ENCODE data around the gene DHX9. TPM values are rescaled to one million over a fixed set of nuclear protein-coding genes. Genes with fewer than 3 reads are reported as not detected.

DHX9 gene
- total RNA-seq, 1 experiment from 2014 or later, result 220 TPM

GRCh38 chr1:182877331-182877730, 38.2 kb downstream of the DHX9 start:
- Histone ChIP-seq H4K20me1 (ENCODE audit: insufficient read depth) (peaks cover 24% of the 10 kb centered on the region; the same call in 1 of the 2 replicates), H3K27ac (ENCODE audit: low read depth, low read length) (no peak overlapping the region), H3K9me3 (ENCODE audit: control insufficient read depth in 1 of 2, insufficient read depth in 1 of 2, low read depth in 1 of 2, low read length in 2 of 2) (no peaks in the 10 kb centered on the region), H2AFZ (ENCODE audit: low read depth, low read length, poor library complexity, severe bottlenecking) (no peak overlapping the region), H3K79me2 (ENCODE audit: insufficient read depth, low read length) (peaks cover 88% of the 10 kb centered on the region), H3K4me1 (ENCODE audit: control insufficient read depth in 1 of 2, insufficient read depth in 2 of 2, low read length in 2 of 2) (no peaks in the 10 kb centered on the region), H3K9me2 (ENCODE audit: insufficient read depth) (no peaks in the 10 kb centered on the region), H3K27me3 (ENCODE audit: insufficient read depth, low read length) (no peaks in the 10 kb centered on the region), H3K4me3 (replicated peaks in 1 of 2; ENCODE audit: low read depth in 1 of 2, low read length in 2 of 2) (no peak overlapping the region), H3K4me2 (ENCODE audit: low read length) (no peak overlapping the region), H3K9ac (ENCODE audit: low read length) (no peak overlapping the region), H3K36me3 (ENCODE audit: control insufficient read depth in 1 of 2, insufficient read depth in 2 of 2, low read length in 2 of 2) (peaks cover 94 to 99% of the 10 kb centered on the region in 2 experiments)
- BruUV-seq (replicated peaks), result no TSS peak
- no peak for ATAC-seq
- ChIA-PET CTCF (no interaction called here), RAD21 (ENCODE audit: low non-redundant PET in 1 of 2, low total read pairs in 2 of 2, uncharacterized antibody in 2 of 2, unreplicated experiment in 2 of 2) (no interaction called here), POLR2A (no interaction called here)
- intact Hi-C loops (cut with micrococcal nuclease), result no loop called here
- TF ChIP-seq SP1 (IDR thresholded peaks at IDR 0.05; ENCODE audit: low read depth) (no peak), EZH2 (IDR thresholded peaks at IDR 0.05) (no peak), EZH2phosphoT487 (IDR thresholded peaks at IDR 0.05; ENCODE audit: borderline replicate concordance) (no peak), FOSL1 (IDR thresholded peaks at IDR 0.05; ENCODE audit: low read depth) (no peak), CEBPB (IDR thresholded peaks at IDR 0.05; ENCODE audit: low read depth) (no peak), POLR2AphosphoS5 (IDR thresholded peaks at IDR 0.05; ENCODE audit: low read depth, low read length) (no peak), RAD21 (IDR thresholded peaks at IDR 0.05; ENCODE audit: low read depth) (no peak), POLR2A (IDR thresholded peaks at IDR 0.05; ENCODE audit: borderline replicate concordance, extremely low read depth, insufficient read depth, insufficient read length) (no peak), ZBTB33 (IDR thresholded peaks at IDR 0.05; ENCODE audit: extremely low read depth, insufficient replicate concordance, low read length) (no peak), SIN3A (IDR thresholded peaks at IDR 0.05; ENCODE audit: low read depth) (no peak), YY1 (IDR thresholded peaks at IDR 0.05; ENCODE audit: extremely low read depth, insufficient replicate concordance, low read depth, low read length) (no peak), EGR1 (IDR thresholded peaks at IDR 0.05; ENCODE audit: low read depth) (no peak), ZNF274 (IDR thresholded peaks at IDR 0.05; ENCODE audit: low read depth, low read length) (no peak), REST (IDR thresholded peaks at IDR 0.05; ENCODE audit: low read depth) (no peak), ZFX (IDR thresholded peaks at IDR 0.05) (no peak), SRF (IDR thresholded peaks at IDR 0.05; ENCODE audit: low read depth) (no peak)
- TF ChIP-seq, protein P1, sequence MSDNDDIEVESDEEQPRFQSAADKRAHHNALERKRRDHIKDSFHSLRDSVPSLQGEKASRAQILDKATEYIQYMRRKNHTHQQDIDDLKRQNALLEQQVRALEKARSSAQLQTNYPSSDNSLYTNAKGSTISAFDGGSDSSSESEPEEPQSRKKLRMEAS (IDR thresholded peaks at IDR 0.05), result no peak
- no peak for DNase-seq (ENCODE audit: low read depth, low spot score)

All from HCT116 (cell line).